NCI-H524 treated with DMSO at 0.1 percent for 48 hours (cell line): ENCODE results near the gene ERBB4.
"Not testable (repeated sequence)": the region's sequence is repeated elsewhere in the genome, so short reads cannot be mapped to it uniquely, and the experiment has no call there.

Experiments
- DNase-seq: peaks from one replicate; lab custom pipeline; 2025; lab: John Stamatoyannopoulos, UW

Gene ERBB4

DNA sequence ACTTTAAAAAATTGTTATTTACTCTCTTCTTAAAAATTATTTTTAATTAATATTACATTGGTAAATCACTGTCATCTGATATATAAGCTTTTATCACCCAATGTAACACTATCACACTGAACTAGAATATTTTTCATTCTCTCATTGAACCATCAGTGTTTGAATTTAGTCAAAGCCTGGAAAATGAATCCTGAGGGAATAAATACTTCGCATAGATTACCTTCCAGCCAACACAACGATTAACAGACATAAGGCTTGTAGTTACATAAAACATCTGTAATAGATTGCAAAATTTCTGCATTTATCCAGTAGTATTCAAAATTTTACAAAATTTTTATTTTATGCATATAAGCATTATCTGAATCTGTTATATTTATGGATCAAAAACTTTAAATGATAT lies 314.9 kb downstream of the ERBB4 start:
- no peak for DNase-seq

DNA sequence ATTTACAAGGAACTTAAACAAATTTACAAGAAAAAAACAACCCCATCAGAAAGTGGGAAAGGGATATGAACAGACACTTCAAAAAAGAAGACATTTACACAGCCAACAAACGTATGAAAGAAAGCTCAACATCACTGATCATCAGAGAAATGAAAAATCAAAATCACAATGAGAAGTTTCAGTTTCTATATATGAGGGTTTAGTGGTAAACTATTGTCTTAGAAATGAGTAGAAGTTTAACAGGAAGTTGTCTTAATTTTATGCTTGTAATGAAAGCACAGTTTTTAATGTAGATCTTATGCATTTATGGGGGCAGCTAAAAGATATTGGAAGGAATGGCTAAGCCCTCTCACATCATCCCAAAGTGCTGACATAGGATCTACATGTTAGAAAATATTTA lies 325.4 kb downstream of the ERBB4 start:
- no peak for DNase-seq

DNA sequence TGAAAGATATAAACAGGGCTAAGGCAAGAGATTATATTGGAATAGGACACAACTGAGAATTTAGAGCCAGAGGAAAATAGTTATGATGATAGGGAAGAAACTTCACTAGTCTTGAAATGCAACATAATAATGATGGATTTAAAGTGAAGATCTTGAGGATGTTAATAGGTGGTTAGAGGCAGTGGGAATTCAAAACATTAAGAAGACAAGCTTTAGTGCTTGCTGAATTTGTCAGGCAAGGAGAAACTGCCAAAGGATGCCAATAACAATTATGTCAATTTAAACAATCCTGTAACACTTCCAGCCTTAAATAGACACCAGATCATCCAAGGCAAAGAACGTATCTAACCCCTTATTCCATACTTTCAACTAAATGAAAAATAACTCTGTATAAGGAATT lies 330.1 kb downstream of the ERBB4 start:
- no peak for DNase-seq

DNA sequence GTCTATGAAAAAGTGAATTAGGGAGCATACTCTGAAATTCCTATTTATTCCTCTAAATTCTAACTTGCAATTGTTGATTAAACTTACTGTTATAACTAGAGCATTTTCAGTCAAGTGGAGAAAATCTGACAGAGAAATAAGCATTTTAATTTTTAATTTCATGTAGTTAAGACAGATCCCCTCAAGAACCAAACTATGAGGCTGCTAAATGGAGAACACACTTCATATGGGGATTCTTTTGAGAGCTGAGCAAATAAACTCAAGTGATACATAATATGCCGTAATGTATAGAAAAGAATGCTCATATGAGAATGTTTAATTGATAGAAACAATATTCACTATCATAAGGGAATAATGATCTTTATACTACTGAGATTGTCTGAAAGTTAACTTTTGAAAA lies 340.8 kb downstream of the ERBB4 start:
- no peak for DNase-seq

DNA sequence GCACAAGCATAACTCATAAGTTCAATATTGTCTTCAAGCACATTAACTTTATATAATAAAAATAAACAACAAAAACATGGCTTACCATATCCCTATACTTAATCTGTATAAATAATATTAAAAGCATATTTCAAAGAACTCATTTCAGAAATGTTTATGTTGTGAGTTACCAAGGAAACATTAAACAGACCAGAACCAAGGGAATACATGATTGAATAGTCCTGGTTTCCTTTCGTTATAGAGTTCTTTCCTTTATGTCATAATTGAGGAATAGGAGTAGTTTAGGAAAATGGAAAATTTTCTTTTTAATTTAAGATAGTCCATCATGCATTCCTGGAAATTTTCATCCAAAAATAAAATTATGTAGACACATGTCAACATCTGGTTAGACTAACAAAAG lies 343.0 kb downstream of the ERBB4 start:
- no peak for DNase-seq

DNA sequence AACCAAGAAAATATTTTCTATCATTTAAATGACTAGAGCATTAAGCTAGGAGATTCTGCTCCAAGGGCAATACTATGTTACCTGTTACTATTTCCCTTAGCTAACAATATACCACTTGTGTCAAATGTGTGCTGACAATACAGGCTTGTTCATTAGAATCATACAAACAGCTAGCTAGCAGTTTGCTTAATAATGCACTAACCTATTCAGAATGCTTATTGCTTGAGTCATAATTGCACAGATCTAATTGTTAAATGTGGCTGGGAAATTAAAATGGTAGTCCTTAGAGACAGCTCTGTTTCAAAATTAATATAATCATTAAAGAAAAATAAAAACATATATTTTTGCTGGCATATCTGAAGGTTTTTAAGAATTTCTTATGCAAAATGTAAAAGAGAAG lies 344.2 kb downstream of the ERBB4 start:
- DNase-seq: no peak

DNA sequence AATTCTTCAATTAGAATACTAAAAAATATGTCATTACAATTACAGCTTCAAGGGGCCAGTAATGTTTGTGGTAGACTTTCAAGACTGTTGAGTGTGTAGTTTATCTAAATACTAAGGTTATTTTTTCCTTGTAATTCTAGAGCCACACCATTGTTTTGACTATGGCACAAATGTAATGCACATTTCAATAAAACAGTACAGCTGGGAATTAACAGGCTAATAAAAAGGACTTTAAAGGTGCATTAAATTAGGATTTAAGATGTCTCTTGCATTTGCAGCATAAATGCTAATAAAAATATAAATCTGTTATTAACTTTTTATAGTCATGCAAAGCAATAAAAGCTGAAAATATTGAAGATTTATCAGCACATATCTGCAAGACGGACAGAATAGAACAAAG lies 344.8 kb downstream of the ERBB4 start:
- DNase-seq: no peak

DNA sequence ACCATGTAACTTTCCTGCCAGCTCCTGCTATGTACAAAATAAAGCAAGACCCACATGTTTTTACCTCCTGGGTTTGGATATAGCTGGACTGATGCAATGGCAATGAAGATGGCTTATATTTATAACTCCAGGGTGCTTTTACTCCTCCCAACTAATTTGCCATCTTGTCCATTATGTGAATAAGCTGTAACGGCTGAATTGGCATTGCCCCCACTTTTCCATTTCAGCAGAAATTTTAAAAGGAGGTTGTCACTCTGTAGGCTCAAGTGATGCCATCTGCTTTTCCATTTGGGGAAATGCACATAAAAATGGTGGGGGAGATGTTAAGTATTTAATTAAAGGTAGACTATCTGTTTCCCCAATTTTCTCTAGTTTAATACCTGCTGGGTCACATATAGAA lies 345.5 kb downstream of the ERBB4 start:
- DNase-seq: no peak

DNA sequence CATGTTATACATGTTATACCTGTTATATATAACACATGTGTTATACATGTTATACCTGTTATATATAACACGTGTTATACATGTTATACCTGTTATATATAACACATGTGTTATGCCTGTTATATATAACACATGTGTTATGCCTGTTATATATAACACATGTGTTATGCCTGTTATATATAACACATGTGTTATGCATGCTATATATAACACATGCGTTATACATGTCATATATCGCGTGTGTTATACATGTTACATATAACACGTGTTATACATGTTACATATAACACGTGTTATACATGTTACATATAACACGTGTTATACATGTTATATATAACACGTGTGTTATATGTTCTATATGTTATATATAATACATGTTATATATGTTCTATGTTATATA lies 347.2 kb downstream of the ERBB4 start:
- DNase-seq: not testable (repeated sequence)

DNA sequence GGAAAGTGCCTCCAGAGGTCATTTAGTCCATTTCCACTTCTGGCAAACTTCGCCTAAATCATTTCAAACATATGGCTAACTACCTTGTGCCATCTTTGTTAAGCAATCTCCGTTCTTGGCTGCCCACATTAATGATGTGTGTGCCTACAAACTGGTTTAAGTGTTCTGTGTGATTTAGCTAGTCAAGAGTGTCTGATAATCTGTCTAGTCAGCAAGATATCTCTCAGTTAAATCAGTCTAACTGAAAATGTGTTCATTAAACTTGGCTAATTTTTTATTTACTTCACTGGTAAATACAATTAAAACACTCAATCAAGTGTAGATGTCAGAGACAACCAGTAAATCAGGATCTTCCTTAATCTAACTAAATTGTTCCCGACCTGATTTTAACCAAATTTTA lies 352.4 kb downstream of the ERBB4 start:
- DNase-seq: no peak

DNA sequence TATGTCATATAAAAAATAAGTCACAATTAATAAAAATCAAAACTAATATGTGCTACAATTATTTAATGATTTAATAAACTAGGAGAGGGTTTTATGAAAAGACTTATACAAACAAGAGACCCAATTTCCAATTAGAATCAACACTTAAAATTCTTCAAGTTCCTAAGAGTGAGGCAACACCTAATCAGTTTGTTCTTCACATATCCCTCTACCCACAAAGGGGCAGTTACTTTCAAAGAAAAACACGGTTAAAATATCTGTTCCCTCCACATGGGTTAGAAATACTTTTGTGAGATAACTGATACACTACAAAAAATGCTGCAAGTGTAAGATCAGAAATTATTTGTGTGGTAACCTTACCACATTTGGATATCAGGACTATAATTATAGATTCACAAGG lies 357.0 kb downstream of the ERBB4 start:
- DNase-seq: no peak

DNA sequence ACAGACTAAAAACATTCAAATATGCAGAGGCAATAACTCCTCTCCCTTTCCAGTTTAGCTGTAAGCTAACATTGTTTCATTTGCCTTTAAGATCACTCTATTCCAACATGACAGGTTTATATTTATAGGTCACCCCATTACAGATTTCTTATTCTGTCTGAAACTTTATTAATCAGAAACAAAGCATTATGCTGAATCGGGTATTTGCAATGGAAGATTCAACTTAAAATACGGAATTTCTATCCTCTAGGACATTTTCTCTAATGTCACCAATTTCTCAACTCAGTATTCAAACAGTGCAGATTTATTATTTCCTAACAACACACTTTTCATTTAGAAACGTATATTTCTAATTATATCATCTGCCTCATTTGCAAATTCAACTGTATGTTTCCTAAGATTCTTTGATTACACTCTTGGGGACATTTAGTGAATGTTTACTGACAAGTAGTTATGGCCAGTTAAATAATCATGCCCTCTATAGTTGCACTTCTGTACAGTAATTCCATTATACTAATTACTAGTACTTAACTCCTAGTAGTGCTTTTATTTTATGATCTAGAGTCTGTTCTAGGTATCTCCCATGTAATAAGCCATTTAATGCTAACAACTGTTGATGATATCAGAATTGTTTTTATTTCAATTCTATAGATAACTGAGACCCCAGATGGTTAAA lies 358.1 kb downstream of the ERBB4 start:
- DNase-seq: no peak

DNA sequence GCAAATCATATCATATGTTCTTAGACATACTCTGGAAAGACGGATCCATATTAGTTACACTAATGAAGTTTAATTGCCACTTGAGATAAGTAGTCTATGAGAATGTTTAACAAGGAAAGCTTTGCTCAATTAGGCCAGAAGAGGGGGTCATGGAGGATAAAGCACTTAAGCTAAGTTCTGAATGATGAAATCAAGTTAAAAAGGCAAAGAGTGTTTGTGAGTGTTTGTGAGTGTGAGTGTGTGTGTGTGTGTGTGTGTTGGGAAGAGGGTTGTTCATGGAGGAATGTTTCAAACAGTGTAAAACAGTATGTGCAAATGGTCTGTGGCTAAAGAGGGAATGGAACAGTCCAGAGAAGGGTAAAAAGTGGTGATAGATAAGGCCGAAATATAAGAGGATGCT lies 360.9 kb downstream of the ERBB4 start:
- peak; percentile 96 for DNase-seq

DNA sequence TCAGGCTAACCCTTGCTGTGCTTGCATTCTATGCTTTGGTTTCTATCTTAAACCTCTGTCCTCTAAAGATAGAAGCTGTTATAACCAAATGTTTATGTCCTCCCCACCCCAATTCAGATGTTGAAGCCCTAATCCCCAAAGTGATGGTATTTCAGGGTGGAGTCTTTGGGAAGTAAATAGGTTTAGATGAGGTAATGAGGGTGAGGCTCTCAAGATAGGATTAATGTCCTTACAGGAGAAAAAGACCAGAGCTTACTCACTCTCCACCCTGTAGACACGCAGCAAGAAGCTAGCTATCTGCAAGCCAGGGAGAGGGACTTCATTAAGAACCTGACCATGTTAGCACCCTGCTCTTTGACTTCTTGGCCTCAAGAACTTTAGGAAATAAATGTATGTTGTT lies 362.5 kb downstream of the ERBB4 start:
- DNase-seq: peak; percentile 10

DNA sequence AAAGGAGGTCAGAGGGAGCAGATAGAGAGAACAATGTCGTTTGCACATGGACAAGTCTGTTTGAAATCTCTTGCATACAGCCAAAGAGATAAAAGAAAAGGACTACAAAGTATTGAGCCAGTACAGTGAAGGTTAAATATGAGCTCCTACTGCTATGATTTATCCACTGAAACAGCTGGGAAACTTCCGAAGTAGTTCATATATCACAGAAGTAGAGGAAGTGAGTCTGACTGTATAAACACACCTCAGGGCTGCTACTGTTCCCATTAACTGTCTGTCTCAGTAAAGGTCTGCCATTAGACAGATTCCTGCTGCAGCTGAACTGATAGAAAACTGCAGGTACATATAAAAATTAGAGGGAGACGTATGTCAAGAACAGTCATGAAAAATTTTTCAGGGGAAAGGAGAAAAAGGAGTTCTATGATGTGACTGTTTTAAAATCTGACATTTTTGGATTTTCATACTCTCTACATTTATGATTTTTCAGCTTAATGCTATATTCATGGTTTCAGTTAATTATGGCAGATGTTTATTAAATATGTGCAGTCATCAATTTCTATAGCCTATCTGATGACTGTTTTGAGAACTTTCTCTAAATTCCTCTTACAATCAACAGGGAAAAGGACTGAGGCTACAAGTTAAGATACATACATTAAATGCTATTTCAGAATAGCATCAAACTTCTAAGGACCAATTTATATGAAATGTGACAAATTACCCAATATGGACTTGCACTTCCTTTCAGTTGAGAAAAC lies 364.7 kb downstream of the ERBB4 start:
- no peak for DNase-seq

DNA sequence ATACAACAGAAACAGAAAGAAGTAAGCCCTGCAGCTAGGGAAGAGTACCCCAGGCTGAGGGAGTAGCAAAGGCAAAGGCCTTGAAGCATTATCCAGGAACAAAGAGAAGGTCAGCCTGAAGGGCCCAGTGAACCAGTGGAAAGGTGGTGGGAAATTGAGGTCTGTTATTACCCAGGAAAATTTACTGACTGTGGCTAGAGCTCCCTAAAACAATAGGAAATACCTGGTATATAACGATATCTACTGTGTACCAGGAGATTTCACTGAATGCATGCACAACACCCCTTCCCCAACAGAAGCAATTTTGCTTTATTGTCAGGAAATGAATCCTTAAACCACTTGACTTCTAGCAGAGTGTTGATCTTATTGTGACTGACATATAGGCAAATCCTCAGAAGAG lies 365.3 kb downstream of the ERBB4 start:
- DNase-seq: no peak

DNA sequence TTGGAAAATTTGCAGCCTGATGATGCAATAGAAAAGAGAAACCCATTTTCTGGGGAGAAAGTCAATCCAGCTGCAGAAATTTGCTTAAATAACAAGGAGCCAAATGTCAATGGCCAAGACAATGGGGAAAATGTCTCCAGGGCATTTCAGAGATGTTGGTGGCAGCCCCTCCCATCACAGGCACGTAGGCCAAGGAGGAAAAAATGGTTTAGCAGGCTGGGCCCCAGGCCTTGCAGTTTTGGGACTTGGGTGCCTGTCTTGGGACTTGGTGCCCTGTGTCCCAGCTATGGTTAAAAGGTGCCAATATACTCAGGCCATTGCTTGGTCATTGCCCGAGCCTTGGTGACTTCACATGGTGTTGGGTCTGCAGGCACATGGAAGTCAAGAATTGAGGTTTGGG lies 368.2 kb downstream of the ERBB4 start:
- no peak for DNase-seq

DNA sequence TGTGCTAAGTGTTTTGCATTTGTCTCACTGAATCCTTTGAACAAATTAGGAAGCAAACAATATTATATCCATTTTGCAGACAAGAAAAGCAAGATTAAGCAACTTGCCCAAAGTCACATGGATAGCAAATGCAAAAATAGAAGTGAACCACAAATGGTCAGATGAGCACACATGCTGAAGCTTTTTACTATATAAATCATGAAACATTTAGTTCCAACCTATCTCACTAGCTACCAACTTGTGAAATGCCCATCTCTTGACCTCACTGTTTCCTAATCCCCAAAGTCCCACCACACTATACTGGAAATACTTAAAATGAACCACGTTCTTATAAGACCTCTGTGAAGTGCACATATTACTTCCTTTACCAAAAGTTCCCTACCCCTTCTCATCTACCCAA lies 380.5 kb downstream of the ERBB4 start:
- no peak for DNase-seq

DNA sequence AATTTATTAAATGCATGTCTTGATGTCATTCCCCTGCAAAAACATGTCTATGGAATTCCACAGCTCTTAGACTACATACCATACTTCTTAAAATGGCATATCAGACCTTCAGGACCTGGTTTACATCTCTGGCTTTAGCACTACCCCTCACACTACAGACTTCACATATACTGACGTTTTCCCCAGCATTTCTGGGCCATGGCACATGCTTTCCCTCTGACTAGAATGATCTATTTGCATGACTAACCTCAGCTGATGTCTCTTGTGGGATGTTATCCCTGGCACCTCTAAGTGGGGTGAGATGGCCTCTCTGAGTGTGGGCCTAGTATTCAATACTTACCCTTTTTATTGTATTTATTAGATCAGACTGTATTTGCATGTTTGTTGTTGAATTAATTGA lies 381.6 kb downstream of the ERBB4 start:
- no peak for DNase-seq

DNA sequence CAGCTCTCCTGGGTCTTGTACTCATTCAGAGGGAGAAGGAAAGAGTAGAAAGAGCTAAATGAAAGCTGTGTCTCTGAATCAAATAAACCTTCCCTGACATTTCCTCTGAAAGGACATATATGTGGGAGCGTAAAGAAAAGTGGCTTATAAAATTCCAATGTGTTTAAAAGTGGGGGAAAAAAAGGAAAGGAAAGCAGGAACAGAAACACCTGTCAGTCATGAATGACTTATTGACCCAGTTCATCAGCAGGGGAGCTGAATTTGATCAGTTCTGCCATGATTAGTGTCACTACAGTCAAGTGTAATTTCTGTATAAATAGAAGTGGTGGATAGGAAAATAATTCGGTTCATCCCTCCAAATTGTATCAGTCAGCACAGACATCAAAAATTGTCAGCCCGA lies 382.5 kb downstream of the ERBB4 start:
- no peak for DNase-seq

DNA sequence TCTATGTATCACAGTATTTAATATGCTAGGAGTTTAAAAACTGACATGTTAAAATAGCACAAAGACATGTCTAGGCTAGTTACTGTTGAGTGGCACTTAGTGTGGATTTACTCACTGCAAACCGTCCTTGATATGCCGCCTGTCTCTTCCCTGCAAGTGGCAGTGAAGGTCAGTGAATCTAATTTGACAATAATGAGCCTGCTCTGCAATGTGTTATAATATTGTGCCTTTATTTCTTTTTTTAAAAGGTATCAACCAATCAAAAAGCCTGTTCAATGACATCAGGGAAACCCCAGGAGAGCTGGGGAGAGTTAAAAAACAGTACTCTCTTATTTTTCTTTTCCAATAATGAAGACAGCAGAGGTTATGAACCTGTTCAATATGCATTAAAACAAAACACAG lies 384.1 kb downstream of the ERBB4 start:
- DNase-seq: peak; percentile 48

DNA sequence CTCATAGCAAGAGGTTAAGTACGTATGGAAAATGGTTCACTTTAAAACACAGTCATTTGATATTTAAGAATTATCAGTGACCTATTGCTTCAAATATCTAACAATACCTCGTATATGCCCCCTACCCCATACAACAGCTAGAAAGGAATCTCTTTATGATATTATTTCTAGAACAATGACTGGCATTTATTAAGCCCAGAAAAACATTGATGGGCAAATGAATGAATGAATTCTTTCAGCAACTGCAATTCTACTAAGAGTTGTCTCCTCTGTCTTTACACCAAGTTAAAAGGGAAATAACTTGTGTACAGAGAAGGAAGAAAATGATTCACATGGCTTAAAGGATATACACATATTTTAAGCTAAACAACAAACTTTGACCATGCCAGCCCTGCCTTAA lies 384.7 kb downstream of the ERBB4 start:
- no peak for DNase-seq

DNA sequence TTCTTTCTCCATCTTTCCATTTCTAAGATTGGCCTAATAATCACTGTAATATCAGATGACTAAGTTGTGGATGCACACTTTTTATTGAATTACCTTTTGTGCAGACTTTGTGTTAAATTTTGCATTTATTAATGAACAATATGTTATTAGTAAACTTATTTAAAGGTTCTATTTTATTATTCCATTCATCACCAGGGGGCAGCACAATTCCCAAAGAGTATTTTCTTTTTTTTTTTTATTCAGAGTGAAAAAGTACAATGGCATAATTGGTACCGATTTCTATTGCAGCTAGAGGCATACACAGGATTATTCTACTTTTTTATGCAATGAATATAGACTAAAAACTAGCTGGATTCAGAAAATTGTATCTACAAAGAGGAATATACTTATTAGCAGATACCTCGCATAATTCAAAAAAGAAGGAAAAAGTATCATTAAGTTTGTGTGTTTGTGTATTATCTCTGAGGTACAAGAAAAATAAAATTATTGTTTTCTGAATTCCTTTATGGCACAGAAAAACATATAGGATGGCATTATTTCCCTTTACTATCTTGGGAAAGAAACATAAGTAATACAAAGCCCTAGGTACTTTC lies 390.6 kb downstream of the ERBB4 start:
- no peak for DNase-seq

DNA sequence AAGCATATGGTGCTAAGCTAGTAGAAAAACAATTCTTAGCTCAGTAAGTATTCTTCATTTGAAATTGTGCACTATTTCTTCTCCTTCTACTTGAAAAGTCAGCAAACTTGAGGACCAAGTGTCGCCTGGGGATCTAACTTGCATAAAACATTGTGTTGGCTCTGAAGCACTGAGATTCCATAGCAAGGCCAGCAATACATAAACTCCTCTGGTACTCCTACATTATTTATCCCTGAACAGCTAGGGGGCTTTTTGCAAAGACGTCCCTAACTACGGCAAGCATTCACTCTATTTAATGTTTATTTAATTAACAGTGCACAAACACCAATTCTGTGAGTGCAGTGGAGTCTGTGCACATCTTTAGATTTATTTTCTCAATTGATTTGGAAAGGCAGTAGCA lies 392.2 kb downstream of the ERBB4 start:
- DNase-seq: no peak
